ENCODE measurements around the gene GAGE12F.
"Not testable (repeated sequence)": the region's sequence is repeated elsewhere in the genome, so short reads cannot be mapped to it uniquely, and the experiment has no call there.

The GAGE12F gene, protein sequence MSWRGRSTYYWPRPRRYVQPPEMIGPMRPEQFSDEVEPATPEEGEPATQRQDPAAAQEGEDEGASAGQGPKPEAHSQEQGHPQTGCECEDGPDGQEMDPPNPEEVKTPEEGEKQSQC

GRCh38 chrX:49560542-49560941 is at the start of gene GAGE12F:
TSS of gene GAGE12F (plus strand) at chrX:49560842. CDS start at chrX:49561997, 1,155 bp downstream.
- DNase-seq: not testable (repeated sequence)

DNA sequence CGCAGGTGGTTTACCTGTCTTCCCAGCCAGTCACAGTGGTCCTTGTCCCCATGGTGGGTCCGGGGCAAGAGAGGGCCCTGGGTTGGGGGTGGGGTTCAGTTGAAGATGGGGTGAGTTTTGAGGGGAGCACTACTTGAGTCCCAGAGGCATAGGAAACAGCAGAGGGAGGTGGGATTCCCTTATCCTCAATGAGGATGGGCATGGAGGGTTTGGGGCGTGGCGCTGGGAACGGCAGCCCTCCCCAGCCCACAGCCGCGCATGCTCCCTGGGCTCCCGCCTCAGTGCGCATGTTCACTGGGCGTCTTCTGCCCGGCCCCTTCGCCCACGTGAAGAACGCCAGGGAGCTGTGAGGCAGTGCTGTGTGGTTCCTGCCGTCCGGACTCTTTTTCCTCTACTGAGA is 28.8 kb upstream of the GAGE12F start, which contains the start of gene GAGE12C:
Gene GAGE12C, plus strand, starts transcription at position 301 of the 400 bp plus-strand sequence. CDS start 1,155 bp downstream, outside the sequence.
- DNase-seq: not testable (repeated sequence)

DNA sequence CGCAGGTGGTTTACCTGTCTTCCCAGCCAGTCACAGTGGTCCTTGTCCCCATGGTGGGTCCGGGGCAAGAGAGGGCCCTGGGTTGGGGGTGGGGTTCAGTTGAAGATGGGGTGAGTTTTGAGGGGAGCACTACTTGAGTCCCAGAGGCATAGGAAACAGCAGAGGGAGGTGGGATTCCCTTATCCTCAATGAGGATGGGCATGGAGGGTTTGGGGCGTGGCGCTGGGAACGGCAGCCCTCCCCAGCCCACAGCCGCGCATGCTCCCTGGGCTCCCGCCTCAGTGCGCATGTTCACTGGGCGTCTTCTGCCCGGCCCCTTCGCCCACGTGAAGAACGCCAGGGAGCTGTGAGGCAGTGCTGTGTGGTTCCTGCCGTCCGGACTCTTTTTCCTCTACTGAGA is 19.2 kb upstream of the GAGE12F start, which contains the start of gene GAGE12D:
Gene GAGE12D, plus strand, starts transcription at position 301 of the 400 bp plus-strand sequence. CDS start 1,155 bp downstream, outside the sequence.
- not testable (repeated sequence) for DNase-seq

DNA sequence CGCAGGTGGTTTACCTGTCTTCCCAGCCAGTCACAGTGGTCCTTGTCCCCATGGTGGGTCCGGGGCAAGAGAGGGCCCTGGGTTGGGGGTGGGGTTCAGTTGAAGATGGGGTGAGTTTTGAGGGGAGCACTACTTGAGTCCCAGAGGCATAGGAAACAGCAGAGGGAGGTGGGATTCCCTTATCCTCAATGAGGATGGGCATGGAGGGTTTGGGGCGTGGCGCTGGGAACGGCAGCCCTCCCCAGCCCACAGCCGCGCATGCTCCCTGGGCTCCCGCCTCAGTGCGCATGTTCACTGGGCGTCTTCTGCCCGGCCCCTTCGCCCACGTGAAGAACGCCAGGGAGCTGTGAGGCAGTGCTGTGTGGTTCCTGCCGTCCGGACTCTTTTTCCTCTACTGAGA is 9.7 kb upstream of the GAGE12F start, which contains the start of gene GAGE12E:
Gene GAGE12E, plus strand, starts transcription at position 301 of the 400 bp plus-strand sequence. CDS start 1,155 bp downstream, outside the sequence.
- not testable (repeated sequence) for DNase-seq

- DNase-seq: not testable (repeated sequence)
These were observed 8.1 kb downstream of the GAGE12F start for GRCh38 chrX:49568728-49569127.

DNA sequence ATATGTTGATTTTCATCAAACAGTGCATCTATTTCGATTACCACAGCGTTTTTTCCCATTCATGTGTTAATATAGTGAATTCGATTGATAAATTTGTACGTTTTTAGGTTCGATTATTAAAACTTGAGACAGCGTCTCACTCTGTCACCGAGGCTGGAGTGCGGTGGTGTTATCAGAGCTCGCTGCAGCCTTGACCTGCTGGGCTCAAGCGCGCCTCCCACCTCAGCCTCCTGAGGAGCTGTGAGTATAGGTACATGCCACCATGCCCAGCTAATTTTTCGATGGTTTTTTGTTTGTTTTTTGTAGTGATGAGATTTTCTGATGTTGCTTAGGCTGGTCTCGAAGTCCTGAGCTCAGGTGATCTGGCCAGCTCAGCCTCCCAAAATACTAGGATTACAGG is 8.5 kb downstream of the GAGE12F start:
- DNase-seq: not testable (repeated sequence)

- DNase-seq: not testable (repeated sequence)
These were observed 9.5 kb downstream of the GAGE12F start, which contains the start of gene GAGE12G for GRCh38 chrX:49570100-49570499. TSS of gene GAGE12G (plus strand) at chrX:49570400. CDS start at chrX:49571555, 1,155 bp downstream.

GRCh38 chrX:49579649-49580048 is 19.0 kb downstream of the GAGE12F start, which contains the start of gene GAGE12H:
TSS of gene GAGE12H (plus strand) at chrX:49579949. CDS start at chrX:49581104, 1,155 bp downstream.
- not testable (repeated sequence) for DNase-seq

GRCh38 chrX:49589196-49589595 is 28.6 kb downstream of the GAGE12F start, which contains the start of gene GAGE2A:
TSS of gene GAGE2A (plus strand) at chrX:49589496. CDS start at chrX:49590651, 1,155 bp downstream.
- not testable (repeated sequence) for DNase-seq

DNA sequence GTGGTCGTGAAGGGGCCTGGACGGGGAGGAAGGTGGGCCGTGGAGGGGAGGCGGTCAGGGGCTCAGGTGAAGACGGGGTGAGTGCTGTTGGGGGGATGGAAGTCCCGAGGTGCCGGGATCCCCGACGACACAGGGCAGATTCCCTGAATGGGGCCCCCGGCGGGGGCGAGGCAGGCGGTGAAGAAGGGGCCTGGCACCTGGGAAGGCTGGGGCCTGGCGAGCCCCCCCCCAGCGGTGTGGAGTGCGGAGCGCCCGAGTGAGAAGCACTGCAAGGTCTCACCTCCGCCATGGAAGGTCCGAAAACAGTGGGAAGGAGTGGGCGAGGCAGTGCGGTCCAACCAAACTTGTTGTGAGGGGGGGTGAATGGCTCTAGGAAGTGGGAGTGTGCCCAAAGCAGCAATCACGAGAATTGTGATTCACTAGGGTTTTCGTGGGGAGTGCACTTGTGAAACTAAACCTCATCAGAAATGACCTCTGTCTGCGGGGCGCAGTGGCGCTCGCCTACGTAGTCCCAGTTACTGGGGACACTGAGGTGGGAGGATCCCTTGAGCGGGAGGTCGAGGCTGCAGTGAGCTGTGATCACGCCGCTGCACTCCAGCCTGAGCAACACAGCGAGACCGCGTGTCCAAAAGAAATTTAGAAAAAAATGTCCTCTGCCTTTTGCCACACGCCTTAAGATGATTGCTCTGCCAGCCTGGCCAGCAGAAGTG is 29.3 kb downstream of the GAGE12F start:
- DNase-seq: not testable (repeated sequence)

DNA sequence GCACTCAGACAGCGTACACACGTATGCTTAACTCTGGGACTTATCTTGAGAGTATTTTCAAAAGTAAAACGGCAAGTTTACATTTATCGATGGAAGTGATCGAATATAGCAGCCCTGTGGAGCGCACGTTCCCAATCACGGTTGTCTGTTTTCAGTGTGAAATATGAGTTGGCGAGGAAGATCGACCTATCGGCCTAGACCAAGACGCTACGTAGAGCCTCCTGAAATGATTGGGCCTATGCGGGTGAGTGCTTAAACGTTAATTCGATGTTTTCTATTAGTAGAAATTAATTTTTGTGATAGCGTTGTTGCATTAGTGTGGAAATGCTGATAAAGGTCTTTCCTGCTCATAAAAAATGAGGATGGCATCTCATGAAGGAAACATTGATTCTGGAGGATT is 29.8 kb downstream of the GAGE12F start:
- DNase-seq: not testable (repeated sequence)

DNA sequence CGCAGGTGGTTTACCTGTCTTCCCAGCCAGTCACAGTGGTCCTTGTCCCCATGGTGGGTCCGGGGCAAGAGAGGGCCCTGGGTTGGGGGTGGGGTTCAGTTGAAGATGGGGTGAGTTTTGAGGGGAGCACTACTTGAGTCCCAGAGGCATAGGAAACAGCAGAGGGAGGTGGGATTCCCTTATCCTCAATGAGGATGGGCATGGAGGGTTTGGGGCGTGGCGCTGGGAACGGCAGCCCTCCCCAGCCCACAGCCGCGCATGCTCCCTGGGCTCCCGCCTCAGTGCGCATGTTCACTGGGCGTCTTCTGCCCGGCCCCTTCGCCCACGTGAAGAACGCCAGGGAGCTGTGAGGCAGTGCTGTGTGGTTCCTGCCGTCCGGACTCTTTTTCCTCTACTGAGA is 38.1 kb downstream of the GAGE12F start, which contains the start of gene GAGE1:
Gene GAGE1, plus strand, starts transcription at position 301 of the 400 bp plus-strand sequence. CDS start 1,155 bp downstream, outside the sequence.
- not testable (repeated sequence) for DNase-seq

GRCh38 chrX:49610718-49611310 is 50.2 kb downstream of the GAGE12F start:
- no peak for DNase-seq

All from NCI-H2107 (cell line).